ENCODE results near the gene FFAR1. TPM values are rescaled to one million over a fixed set of nuclear protein-coding genes. Genes with fewer than 3 reads are reported as not detected.

FFAR1 gene
- total RNA-seq, 1 experiment from 2014 or later = not detected

Other genes with a start within 250 kb of the FFAR1 start
- not detected in 2 replicates for gene FXYD3, start 232.1 kb upstream of the FFAR1 start, total RNA-seq (2014; rRNA removed; shearing (Covaris generic))
- 0.06 and 0.07 TPM in 2 replicates for gene LGI4, start 212.8 kb upstream of the FFAR1 start, total RNA-seq (2014; rRNA removed; shearing (Covaris generic))
- not detected in 2 replicates for gene FXYD1, start 209.1 kb upstream of the FFAR1 start, total RNA-seq (2014; rRNA removed; shearing (Covaris generic))
- not detected in 2 replicates for gene FXYD7, start 204.6 kb upstream of the FFAR1 start, total RNA-seq (2014; rRNA removed; shearing (Covaris generic))
- not detected in 2 replicates for gene FXYD5, start 193.2 kb upstream of the FFAR1 start, total RNA-seq (2014; rRNA removed; shearing (Covaris generic))
- gene FAM187B, start 119.2 kb upstream of the FFAR1 start, total RNA-seq (2014; rRNA removed; shearing (Covaris generic)) = not detected in 2 replicates
- 16.7 and 18.7 TPM in 2 replicates for gene LSR, start 98.9 kb upstream of the FFAR1 start, total RNA-seq (2014; rRNA removed; shearing (Covaris generic))
- 90.7 and 98.8 TPM in 2 replicates for gene USF2, start 78.9 kb upstream of the FFAR1 start, total RNA-seq (2014; rRNA removed; shearing (Covaris generic))
- gene HAMP, start 65.4 kb upstream of the FFAR1 start, total RNA-seq (2014; rRNA removed; shearing (Covaris generic)) = not detected in 2 replicates
- not detected in 2 replicates for gene MAG, start 55.7 kb upstream of the FFAR1 start, total RNA-seq (2014; rRNA removed; shearing (Covaris generic))
- gene CD22, start 18.7 kb upstream of the FFAR1 start, total RNA-seq (2014; rRNA removed; shearing (Covaris generic)) = not detected in 2 replicates
- gene FFAR3, start 10.6 kb downstream of the FFAR1 start, total RNA-seq (2014; rRNA removed; shearing (Covaris generic)) = not detected in 2 replicates
- gene GPR42, start 23.2 kb downstream of the FFAR1 start, total RNA-seq (2014; rRNA removed; shearing (Covaris generic)) = not detected in 2 replicates
- not detected in 2 replicates for gene FFAR2, start 100.4 kb downstream of the FFAR1 start, total RNA-seq (2014; rRNA removed; shearing (Covaris generic))
- not detected in 2 replicates for gene KRTDAP, start 142.6 kb downstream of the FFAR1 start, total RNA-seq (2014; rRNA removed; shearing (Covaris generic))
- 85.4 and 136 TPM in 2 replicates for gene DMKN, start 165.7 kb downstream of the FFAR1 start, total RNA-seq (2014; rRNA removed; shearing (Covaris generic))
- not detected in 2 replicates for gene SBSN, start 180.4 kb downstream of the FFAR1 start, total RNA-seq (2014; rRNA removed; shearing (Covaris generic))
- gene GAPDHS, start 185.6 kb downstream of the FFAR1 start, total RNA-seq (2014; rRNA removed; shearing (Covaris generic)) = 3.2 TPM in 1 of 2 replicates, not detected in the other
- 208 and 254 TPM in 2 replicates for gene TMEM147, start 197.7 kb downstream of the FFAR1 start, total RNA-seq (2014; rRNA removed; shearing (Covaris generic))
- not detected in 2 replicates for gene ATP4A, start 215.8 kb downstream of the FFAR1 start, total RNA-seq (2014; rRNA removed; shearing (Covaris generic))
- gene PMIS2, start 238.3 kb downstream of the FFAR1 start, total RNA-seq (2014; rRNA removed; shearing (Covaris generic)) = not detected in 2 replicates

All from G401 (cell line).